GM12891 (cell line): ENCODE data around the gene EAF2.

Experiments used
- DNase-seq: peaks from one replicate; pipeline ENCODE4 v3.0.0; 2011; ENCODE audit warnings: low spot score; ENCODE audit not compliant: insufficient read length
- FAIRE-seq: peaks from 2 replicates; lab custom pipeline; 2011; peaks lifted over from hg19 to GRCh38; lab: Jason Lieb, UNC
- PAX5 ChIP-seq: IDR thresholded peaks from 2 replicates; pipeline ENCODE4 v1.6.1; 2011; ENCODE audit warnings: low read length, moderate library complexity, mild to moderate bottlenecking; ENCODE audit not compliant: insufficient read depth, severe bottlenecking
- POLR2A ChIP-seq: IDR thresholded peaks from 2 replicates; pipeline ENCODE4 v1.6.1; 2011; ENCODE audit warnings: low read depth, low read length, control low read depth
- POLR2AphosphoS5 ChIP-seq: IDR thresholded peaks from 2 replicates; pipeline ENCODE4 v1.6.1; 2011; ENCODE audit warnings: low read depth, low read length, control low read depth
- POU2F2 ChIP-seq: IDR thresholded peaks from 2 replicates; pipeline ENCODE4 v1.6.1; 2011; ENCODE audit warnings: low read depth, mild to moderate bottlenecking, control low read depth, low read length, moderate library complexity
- SPI1 ChIP-seq: IDR thresholded peaks from 2 replicates; pipeline ENCODE4 v1.6.1; 2011; ENCODE audit warnings: low read depth, low read length, control low read depth
- TAF1 ChIP-seq: IDR thresholded peaks from 2 replicates; pipeline ENCODE4 v1.6.1; 2011; ENCODE audit warnings: low read depth, low read length, control low read depth

EAF2 gene

DNA sequence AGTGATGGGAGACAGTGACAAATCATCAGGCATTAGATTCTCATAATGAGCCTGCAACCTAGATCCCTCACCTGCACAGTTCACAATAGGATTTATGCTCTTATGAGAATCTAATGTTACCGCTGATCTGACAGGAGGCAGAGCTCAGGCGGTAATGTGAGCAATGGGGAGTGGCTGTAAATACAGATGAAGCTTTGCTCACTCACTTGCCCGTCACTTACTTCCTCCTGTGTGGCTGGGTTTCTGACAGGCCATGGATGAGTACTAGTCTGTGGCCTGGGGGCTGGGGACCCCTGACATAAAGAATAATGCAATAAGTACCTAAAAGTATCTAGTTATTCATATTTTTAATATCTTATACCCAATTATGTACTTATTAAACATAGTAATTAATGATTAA is 15.8 kb upstream of the EAF2 start:
- no peak for TF ChIP-seq SPI1
- no peak for TF ChIP-seq POLR2A
- no peak for TF ChIP-seq POU2F2
- TF ChIP-seq TAF1, result no peak
- DNase-seq (no peak), FAIRE-seq (peak; percentile 61)

DNA sequence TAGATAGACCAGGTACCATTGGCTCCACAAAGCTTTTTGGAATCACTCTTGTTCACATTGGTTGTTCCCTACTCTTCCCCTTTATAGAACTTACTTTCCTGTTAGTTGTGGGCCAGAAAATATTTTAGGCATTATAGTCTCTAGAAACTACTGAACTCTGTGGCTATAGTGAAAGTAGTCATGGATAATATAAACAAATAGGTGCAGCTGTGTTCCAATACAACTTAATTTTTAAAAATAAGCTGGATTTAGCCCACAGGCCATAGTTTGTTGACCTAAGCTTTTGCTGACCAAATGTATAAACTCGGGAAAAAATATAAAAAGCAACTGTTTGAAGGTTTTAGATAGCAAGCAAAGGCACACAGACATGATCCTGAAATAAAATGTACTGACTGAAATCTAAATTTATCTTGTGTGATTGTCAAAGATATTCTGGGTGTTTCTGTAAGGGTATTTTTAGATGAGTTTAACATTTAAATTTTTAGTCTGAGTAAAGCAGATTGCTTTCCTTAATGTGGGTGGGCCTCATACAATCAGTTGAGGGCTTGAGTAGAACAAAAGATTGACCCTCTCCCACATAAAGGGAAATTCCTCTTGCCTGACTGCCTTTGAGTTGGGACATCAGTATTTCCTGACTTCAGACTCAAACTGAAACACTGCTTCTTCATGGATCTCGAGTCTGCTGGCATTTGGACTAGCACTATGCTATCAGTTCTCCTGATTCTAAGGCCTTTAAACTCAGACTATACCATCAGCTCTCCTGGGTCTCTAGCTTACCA is 13.4 kb upstream of the EAF2 start:
- no peak for TF ChIP-seq POU2F2
- TF ChIP-seq PAX5, result no peak
- no peak for TF ChIP-seq POLR2AphosphoS5
- TF ChIP-seq SPI1, result no peak
- TF ChIP-seq TAF1, result no peak
- TF ChIP-seq POLR2A, result no peak
- DNase-seq (no peak), FAIRE-seq (no peak)

DNA sequence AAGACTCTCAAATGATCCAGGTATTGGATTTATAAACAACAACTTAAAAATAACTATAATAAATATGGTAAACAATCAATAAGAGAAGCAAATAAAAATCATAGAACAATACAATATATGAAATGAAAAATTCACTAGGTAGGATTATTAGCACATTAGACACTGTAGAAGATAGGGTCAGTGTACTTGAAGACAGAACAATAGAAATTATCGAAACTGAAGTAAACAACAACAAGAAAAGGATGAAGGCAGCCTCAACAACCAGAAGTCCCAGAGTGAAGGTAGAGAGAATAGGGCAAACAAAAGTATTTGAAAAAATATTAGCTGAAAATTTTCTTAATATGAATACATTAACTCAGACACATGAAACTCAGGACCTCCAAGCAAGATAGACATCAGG is 12.0 kb upstream of the EAF2 start:
- no peak for DNase-seq
- TF ChIP-seq POLR2AphosphoS5 (no peak), TAF1 (no peak), POU2F2 (no peak), SPI1 (no peak), POLR2A (no peak), PAX5 (no peak)
- no peak for FAIRE-seq

DNA sequence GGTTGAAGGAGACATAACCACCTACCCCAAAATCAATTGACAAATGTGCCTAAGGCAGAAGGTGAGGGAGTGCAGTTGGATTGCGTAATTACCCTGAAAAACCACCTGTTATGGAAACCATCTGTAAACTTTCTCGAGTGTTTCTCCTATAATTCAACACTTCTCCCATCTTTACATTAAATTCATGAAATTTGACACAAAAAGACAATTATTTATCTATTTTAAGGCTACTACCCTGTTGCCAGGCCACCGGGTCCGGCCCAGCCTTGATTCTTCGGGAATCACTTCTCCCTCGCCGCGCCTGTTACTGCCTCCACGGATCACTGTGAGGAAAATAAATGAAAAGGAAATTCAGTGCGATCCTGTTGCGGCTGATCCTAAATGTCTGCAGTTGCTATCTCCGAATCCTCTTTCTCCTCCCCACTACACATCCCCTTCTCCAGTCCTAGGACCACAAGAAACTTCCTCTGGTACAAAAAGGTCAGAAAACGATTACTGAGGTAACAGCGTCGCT is 795 bp upstream of the EAF2 start:
- peak; percentile 71 for FAIRE-seq
- TF ChIP-seq POLR2AphosphoS5 (no peak), SPI1 (no peak), PAX5 (no peak), POLR2A (no peak), POU2F2 (no peak), TAF1 (no peak)
- DNase-seq, result no peak

DNA sequence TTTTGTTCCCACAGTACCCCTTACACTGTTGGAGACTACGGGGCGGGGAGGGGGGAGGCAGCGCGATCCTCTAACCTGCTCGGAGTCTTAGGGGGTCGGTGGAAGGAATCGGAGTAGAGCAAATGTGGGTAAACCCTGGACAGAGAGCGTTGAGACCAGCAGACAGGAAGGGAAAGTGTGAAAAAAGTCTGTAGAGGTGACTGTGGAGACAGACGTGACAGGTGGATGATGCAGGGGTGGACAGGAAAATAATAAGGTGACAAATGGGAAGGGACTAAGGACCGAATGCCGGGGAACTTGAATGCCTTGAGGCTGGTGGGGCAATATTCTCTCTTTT is 424 bp downstream of the EAF2 start:
- DNase-seq (no peak), FAIRE-seq (no peak)
- TF ChIP-seq POLR2A, result no peak
- TF ChIP-seq POU2F2, result no peak
- no peak for TF ChIP-seq TAF1
- no peak for TF ChIP-seq PAX5
- no peak for TF ChIP-seq SPI1
- no peak for TF ChIP-seq POLR2AphosphoS5

DNA sequence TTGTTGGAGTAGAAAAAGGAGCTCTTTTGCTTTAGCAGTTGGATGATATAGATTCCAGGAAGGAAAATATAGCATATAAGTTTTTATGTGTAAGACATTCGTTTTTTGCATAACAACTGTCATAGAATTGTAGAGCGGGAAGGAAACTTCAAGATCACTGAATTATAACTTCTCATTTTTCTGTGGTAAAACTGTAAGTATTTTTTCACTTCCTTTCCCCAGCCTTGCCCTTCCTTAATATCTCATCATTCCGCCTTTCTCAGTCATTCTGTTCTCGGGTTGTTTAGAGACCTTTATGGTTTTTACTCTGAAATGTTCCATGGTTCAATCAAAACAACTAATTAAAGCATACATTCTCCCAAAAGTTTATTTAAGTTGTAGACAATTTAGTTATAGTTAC is 1.1 kb downstream of the EAF2 start:
- FAIRE-seq, result no peak
- TF ChIP-seq POLR2AphosphoS5, result no peak
- peak; percentile 55 for TF ChIP-seq SPI1
- no peak for DNase-seq

DNA sequence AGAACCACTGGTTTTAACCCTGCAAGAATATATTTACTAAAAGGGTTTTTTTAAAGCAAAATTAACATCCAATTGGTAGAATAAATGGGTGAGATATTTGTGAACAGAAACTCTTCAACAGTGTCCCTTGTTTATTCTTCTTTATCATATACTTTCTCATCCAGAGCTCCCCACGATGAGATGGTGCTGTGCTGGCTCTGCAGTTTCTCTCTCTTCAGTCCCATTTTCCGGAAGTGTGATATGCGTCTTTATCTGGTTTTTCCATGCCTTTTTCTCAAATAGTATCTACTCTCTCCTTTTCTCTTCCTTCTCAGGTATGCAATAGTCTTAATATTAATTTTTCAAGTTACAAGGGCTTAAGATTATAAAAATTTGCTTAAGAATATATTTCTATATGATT is 1.5 kb downstream of the EAF2 start:
- FAIRE-seq, result no peak
- no peak for DNase-seq
- TF ChIP-seq POLR2A (no peak), TAF1 (no peak), PAX5 (no peak), POU2F2 (no peak), SPI1 (peak; percentile 26; the same call in 1 of the 2 replicates), POLR2AphosphoS5 (no peak)

DNA sequence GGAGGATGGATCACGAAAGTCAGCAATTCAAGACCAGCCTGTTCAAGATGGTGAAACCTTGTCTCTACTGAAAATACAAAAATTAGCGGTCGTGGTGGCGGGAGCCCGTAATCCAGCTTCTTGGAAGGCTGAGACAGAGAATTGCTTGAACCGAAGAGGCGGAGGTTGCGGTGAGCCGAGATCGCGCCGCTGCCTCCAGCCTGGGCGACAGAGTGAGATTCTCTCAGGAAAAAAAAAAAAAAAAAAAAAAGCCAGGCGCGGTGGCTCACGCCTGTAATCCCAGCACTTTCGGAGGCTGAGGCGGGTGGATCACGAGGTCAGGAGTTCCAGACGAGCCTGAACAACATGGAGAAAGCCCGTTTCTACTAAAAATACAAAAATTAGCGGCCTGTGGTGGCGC is 5.0 kb downstream of the EAF2 start:
- no peak for TF ChIP-seq TAF1
- no peak for TF ChIP-seq SPI1
- TF ChIP-seq POU2F2, result no peak
- no peak for TF ChIP-seq PAX5
- TF ChIP-seq POLR2A, result no peak
- TF ChIP-seq POLR2AphosphoS5, result no peak
- no peak for FAIRE-seq

DNA sequence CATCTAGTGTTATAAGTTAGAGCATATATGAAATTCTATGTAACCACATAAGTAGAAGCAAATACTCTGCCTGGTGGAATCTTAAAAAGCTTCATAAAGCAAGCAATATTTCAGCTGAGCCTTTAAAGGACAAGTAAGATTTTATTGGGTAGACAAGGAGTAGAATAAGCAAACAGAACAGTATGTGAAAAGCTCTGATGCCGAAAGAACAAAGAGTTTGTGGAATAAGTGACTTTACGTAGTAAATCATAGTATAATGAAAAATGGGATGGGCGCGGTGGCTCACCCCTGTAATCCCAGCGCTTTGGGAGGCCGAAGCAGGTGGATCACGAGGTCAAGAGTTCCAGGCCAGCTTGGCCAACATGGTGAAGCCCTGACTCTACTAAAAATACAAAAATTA is 9.9 kb downstream of the EAF2 start:
- TF ChIP-seq SPI1 (no peak), POLR2AphosphoS5 (no peak), TAF1 (no peak), POU2F2 (no peak), POLR2A (no peak), PAX5 (no peak)
- FAIRE-seq (no peak), DNase-seq (no peak)

More for the DNA sequence above, 5.0 kb downstream of the EAF2 start:
- no peak for DNase-seq

DNA sequence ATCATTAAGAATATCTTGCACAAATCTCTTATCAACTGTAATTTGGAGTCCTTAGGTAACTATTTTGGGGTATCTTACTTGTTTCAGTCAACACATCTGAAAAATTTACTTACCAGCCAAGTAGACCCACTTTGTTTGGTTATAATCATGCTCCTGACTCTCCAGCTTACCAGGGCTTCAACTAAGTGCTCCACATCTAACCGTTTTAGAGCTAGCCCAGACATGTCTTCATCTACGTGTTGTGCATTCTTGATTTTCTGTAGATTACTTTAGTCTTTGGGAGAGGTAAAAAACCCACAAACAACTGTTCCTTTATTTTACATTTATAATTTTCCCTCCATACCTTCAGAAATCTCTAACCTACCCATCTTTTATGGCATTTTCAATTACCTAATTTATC is 17.2 kb downstream of the EAF2 start:
- TF ChIP-seq SPI1 (no peak), POLR2AphosphoS5 (no peak), POU2F2 (no peak), POLR2A (no peak), TAF1 (no peak), PAX5 (no peak)
- DNase-seq (no peak), FAIRE-seq (no peak)
